PC-9 (cell line): Measurements from ENCODE around the gene TTLL1. TPM values are rescaled to one million over a fixed set of nuclear protein-coding genes. Genes with fewer than 3 reads are reported as not detected.
A peak's percentile ranks its signal among the peaks of the same experiment; 100 is the strongest.

Experiments
- BruUV-seq: library from RNA; stranded (reverse); fragments of 400-500 nt; replicated peaks from 2 replicates; lab custom pipeline; 2021; lab: Mats Ljungman, UMichigan
- CTCF ChIA-PET: fragments of 300-600 bp; sonication (Branson Sonifier 250); formaldehyde crosslinking; loops from one replicate; lab custom pipeline; 2022; ENCODE audit warnings: antibody characterized with exemption; lab: Charles Lee
- POLR2A ChIA-PET: fragments of 300-600 bp; sonication (Branson Sonifier 250); formaldehyde crosslinking; loops from one replicate; lab custom pipeline; 2022; ENCODE audit warnings: antibody characterized with exemption; ENCODE audit not compliant: unreplicated experiment; lab: Charles Lee
- DNase-seq, 2 experiments: peaks; one replicate each; pipeline versions ENCODE4 v3.0.0 to v3.0.0-alpha.2; 2015 to 2022; ENCODE audit warnings: mixed read lengths in 1 of 2
- H2AFZ ChIP-seq: fragments of 200-600 bp; sonication (generic); 2 replicates; pipeline ENCODE4 v1.8.1; 2017; ENCODE audit warnings: antibody characterized with exemption
- H3F3A ChIP-seq: fragments of 200-600 bp; sonication (generic); 2 replicates; pipeline ENCODE4 v1.8.1; 2017; ENCODE audit warnings: antibody characterized with exemption, mild to moderate bottlenecking, low read depth; ENCODE audit not compliant: insufficient read depth
- H3K27ac ChIP-seq: fragments of 200-600 bp; sonication (generic); 2 replicates; pipeline ENCODE4 v1.6.1; 2016; ENCODE audit warnings: mixed run types
- H3K27me3 ChIP-seq: fragments of 200-600 bp; sonication (generic); 2 replicates; pipeline ENCODE4 v1.6.1; 2016; ENCODE audit warnings: low read depth, mixed run types; ENCODE audit not compliant: insufficient read depth
- H3K36me3 ChIP-seq: fragments of 200-600 bp; sonication (generic); 2 replicates; pipeline ENCODE4 v1.6.1; 2016; ENCODE audit warnings: low read depth, mixed run types
- H3K4me1 ChIP-seq: fragments of 200-600 bp; sonication (generic); replicated peaks from 2 replicates; pipeline ENCODE4 v1.6.1; 2016; ENCODE audit warnings: mixed run types; ENCODE audit not compliant: insufficient read depth
- H3K4me2 ChIP-seq: fragments of 200-600 bp; sonication (generic); 2 replicates; pipeline ENCODE4 v1.6.1; 2017; ENCODE audit warnings: mixed run types
- H3K4me3 ChIP-seq: fragments of 200-600 bp; sonication (generic); 2 replicates; pipeline ENCODE4 v1.6.1; 2016; ENCODE audit warnings: mixed run types
- H3K79me2 ChIP-seq: fragments of 200-600 bp; sonication (generic); 2 replicates; pipeline ENCODE4 v1.6.1; 2017; ENCODE audit warnings: low read depth, mixed run types
- H3K9me2 ChIP-seq: fragments of 200-600 bp; sonication (generic); 2 replicates; pipeline ENCODE4 v1.8.1; 2017; ENCODE audit warnings: mild to moderate bottlenecking; ENCODE audit not compliant: insufficient read depth
- H3K9me3 ChIP-seq: fragments of 200-600 bp; sonication (generic); 2 replicates; pipeline ENCODE4 v1.8.1; 2016; ENCODE audit warnings: low read depth; ENCODE audit not compliant: insufficient read depth
- H4K20me1 ChIP-seq: fragments of 200-600 bp; sonication (generic); 2 replicates; pipeline ENCODE4 v1.8.1; 2017; ENCODE audit not compliant: insufficient read depth
- EZH2 ChIP-seq: fragments of 200-600 bp; sonication (generic); IDR thresholded peaks from 2 replicates; pipeline ENCODE4 v1.8.0; 2017; ENCODE audit warnings: antibody characterized with exemption, low read depth
- intact Hi-C: fragments of 100-400 bp; cut with micrococcal nuclease; formaldehyde crosslinking; loops from one replicate; pipeline ENCODE4 v1.10.0; 2022; ENCODE audit not compliant: unreplicated experiment
- total RNA-seq: library from RNA; stranded (reverse); gene quantifications from 2 replicates; pipeline ENCODE4 v1.2.3, GENCODE V29; 2021
- TF ChIP-seq, protein P1 (sequence below): fragments of 200-600 bp; sonication (generic); conservative IDR thresholded peaks from 2 replicates; pipeline ENCODE4 v1.6.1; 2017; ENCODE audit warnings: mixed run types, antibody characterized with exemption, mild to moderate bottlenecking, moderate library complexity

The TTLL1 gene
- total RNA-seq, 1 experiment from 2014 or later = 7.8 TPM

DNA sequence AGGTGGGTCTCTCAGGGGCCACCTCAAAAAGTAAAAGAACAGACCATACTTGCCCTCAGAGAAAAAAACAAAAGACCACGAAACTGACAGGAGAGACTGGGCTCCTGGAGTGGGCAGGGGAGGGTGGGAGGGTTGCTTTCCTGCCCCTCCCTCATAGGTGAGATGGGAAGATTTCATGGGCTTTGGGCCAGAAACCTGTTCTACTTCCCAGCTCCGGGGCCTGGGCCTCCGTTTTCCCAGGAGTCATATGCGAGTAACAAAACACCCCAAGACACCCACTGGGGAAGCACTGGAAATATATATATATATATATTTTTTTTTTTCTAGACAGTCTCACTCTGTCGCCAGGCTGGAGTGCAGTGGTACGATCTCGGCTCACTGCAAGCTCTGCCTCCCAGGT, 31.6 kb downstream of the TTLL1 start:
- no TSS peak for BruUV-seq
- Histone ChIP-seq H3F3A (no peaks in the 10 kb centered on the region), H3K4me1 (no peaks in the 10 kb centered on the region), H3K27ac (no peak overlapping the region), H3K9me2 (no peaks in the 10 kb centered on the region), H3K36me3 (no peaks in the 10 kb centered on the region), H3K9me3 (no peaks in the 10 kb centered on the region), H3K4me3 (no peak overlapping the region), H2AFZ (no peak overlapping the region), H4K20me1 (no peaks in the 10 kb centered on the region), H3K27me3 (no peaks in the 10 kb centered on the region), H3K4me2 (no peak overlapping the region), H3K79me2 (no peaks in the 10 kb centered on the region)
- POLR2A ChIA-PET = no interaction called here
- CTCF ChIA-PET = no interaction called here
- TF ChIP-seq, protein P1, sequence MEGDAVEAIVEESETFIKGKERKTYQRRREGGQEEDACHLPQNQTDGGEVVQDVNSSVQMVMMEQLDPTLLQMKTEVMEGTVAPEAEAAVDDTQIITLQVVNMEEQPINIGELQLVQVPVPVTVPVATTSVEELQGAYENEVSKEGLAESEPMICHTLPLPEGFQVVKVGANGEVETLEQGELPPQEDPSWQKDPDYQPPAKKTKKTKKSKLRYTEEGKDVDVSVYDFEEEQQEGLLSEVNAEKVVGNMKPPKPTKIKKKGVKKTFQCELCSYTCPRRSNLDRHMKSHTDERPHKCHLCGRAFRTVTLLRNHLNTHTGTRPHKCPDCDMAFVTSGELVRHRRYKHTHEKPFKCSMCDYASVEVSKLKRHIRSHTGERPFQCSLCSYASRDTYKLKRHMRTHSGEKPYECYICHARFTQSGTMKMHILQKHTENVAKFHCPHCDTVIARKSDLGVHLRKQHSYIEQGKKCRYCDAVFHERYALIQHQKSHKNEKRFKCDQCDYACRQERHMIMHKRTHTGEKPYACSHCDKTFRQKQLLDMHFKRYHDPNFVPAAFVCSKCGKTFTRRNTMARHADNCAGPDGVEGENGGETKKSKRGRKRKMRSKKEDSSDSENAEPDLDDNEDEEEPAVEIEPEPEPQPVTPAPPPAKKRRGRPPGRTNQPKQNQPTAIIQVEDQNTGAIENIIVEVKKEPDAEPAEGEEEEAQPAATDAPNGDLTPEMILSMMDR = no peak
- no peak for TF ChIP-seq EZH2
- DNase-seq = no peak
- intact Hi-C loops = no loop called here

DNA sequence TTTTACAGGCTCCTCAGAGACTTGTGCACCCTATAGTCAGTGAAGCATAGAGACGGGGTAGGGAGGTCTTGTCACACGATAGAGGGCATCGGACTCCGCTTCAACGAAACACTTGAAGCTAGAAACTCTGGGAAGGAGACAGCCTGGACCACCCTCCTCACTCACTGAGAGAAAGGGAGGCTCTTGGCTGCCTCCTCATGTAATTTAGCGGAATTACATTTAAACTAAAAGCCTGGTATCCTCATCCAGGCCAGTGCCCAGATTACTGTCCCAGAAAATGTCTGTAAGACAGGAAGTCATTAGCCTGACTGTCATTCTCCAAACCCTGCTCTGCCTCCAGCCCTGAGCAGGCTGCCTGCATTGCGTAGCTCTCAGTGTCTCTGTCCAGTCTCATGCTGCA, 36.0 kb downstream of the TTLL1 start:
- BruUV-seq = no TSS peak
- Histone ChIP-seq H4K20me1 (no peaks in the 10 kb centered on the region), H3K9me2 (no peaks in the 10 kb centered on the region), H2AFZ (no peak overlapping the region), H3K4me2 (no peak overlapping the region), H3K4me3 (no peak overlapping the region), H3K27me3 (no peaks in the 10 kb centered on the region), H3K79me2 (no peaks in the 10 kb centered on the region), H3F3A (no peaks in the 10 kb centered on the region), H3K4me1 (no peaks in the 10 kb centered on the region), H3K27ac (no peak overlapping the region), H3K36me3 (no peaks in the 10 kb centered on the region), H3K9me3 (no peaks in the 10 kb centered on the region)
- TF ChIP-seq, protein P1 = peak; percentile 56
- no peak for TF ChIP-seq EZH2
- ChIA-PET POLR2A (no interaction called here), CTCF (no interaction called here)
- no peak for DNase-seq
- intact Hi-C loops = no loop called here

DNA sequence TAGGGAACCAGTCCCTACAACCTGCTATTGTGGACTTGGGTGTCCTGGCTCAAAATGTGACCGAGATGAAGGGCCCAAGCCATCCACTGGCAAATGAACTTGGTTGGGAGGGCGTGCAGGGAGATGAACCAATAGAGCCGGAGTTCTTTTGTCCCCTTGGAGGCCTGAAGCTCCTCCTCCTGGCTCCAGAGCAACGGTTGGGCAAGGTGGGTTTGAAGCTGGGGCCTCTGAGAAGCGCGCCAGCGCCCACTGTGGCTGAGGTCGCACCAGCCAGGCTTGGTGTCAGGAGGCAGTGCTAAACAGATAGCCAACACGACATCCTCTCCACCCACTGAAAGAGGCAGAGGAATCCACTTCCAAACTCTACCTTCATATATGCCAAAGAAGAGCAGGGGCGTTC, 38.2 kb downstream of the TTLL1 start:
- POLR2A ChIA-PET = no interaction called here

More for the DNA sequence above, 38.2 kb downstream of the TTLL1 start:
- H3K4me1 ChIP-seq = no peaks in the 10 kb centered on the region
- no peaks in the 10 kb centered on the region for H3K79me2 ChIP-seq
- no peaks in the 10 kb centered on the region for H3K36me3 ChIP-seq
- no peak for DNase-seq
- no peaks in the 10 kb centered on the region for H3K9me3 ChIP-seq
- no peak overlapping the region for H2AFZ ChIP-seq
- TF ChIP-seq, protein P1 = no peak
- no peak for TF ChIP-seq EZH2
- H3K4me3 ChIP-seq = no peak overlapping the region
- BruUV-seq = no TSS peak
- H3K27me3 ChIP-seq = no peaks in the 10 kb centered on the region
- intact Hi-C loops = no loop called here
- CTCF ChIA-PET = no interaction called here
- no peaks in the 10 kb centered on the region for H3F3A ChIP-seq
- H4K20me1 ChIP-seq = no peaks in the 10 kb centered on the region
- no peak overlapping the region for H3K27ac ChIP-seq
- H3K4me2 ChIP-seq = no peak overlapping the region
- H3K9me2 ChIP-seq = no peaks in the 10 kb centered on the region
